GM21390 (cell line): ENCODE data around the gene MFSD6.
A peak's percentile ranks its signal among the peaks of the same experiment; 100 is the strongest.
"Not testable (repeated sequence)": the region's sequence is repeated elsewhere in the genome, so short reads cannot be mapped to it uniquely, and the experiment has no call there.

Source experiments
- ATAC-seq: cut with Tn5 transposase; IDR thresholded peaks from one replicate; pipeline ENCODE4 v1.9.1; 2021; ENCODE audit not compliant: unreplicated experiment

Gene MFSD6

DNA sequence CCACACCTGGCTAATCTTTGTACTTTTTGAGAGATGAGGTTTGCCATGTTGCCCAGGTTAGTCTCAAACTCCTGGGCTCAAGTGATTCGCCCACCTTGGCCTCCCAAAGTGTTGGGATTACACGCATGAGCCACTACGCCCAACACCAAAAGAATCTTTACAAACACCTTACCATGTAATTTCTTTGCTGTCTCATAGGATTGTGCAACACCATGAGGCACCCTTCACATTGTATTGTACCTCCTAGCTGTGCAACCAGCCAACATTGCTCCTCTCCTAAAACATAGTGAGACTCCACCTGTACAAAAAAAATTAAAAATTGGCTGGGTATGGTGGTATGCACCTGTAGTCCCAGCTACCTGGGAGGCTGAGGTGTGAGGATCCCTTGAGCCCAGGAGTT, 3.1 kb upstream of the MFSD6 start:
- ATAC-seq, result no peak

DNA sequence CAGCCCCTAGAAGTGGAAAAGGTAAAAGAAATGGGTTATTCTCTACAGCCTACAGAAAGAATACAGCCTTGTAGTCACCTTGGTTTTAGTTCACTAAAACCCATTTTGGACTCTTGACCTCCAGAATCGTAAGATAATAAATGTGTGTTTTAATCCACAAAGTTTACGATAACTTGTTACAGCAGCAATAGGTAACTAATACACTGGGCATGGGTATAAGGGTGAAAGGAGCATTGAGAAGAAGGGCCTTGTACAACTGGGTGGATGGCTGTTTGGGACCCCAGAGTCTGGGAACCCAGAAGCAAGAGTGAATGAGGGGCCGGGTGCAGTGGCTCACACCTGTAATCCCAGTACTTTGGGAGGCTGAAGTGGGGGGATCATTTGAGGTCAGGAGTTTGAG, 2.2 kb upstream of the MFSD6 start:
- no peak for ATAC-seq

DNA sequence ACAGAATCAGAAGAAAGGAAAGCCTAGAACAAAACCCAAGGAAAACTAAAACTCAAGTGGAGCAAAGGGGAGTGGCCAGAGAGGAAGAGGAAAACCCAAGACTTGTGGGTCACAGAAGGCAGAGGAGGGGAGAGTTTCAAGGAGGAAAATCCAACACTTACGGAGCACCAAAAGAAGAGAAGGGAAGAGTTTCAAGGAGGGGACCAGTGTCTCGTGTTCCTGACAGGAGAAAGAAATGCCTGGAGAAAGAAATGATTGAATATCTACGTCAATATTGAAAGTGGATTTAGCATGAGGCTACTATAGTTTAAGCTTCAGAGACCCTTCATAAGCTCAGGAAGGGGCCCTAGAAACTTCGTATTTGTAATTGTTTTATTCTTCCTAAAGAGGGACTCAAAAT, 1.4 kb upstream of the MFSD6 start:
- no peak for ATAC-seq

DNA sequence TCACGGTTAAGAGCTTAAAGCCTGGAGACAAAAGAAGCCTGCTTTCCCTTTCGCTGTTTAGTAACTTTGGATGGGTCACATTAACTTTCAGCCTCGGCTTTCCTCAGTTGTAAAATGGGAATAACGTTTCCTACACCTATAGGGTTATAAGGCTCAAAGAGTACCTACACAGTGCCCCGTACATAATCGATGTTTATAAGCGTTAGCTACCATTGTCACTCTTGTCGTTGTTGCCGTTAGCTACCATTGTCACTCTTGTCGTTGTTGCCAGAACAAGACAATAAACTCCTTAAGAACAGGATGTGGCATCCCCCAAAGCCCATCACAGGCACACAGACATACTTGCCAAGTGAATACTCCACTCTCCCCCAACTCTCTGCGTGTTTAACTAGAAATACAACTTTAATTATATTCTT, 901 bp upstream of the MFSD6 start:
- ATAC-seq, result no peak

DNA sequence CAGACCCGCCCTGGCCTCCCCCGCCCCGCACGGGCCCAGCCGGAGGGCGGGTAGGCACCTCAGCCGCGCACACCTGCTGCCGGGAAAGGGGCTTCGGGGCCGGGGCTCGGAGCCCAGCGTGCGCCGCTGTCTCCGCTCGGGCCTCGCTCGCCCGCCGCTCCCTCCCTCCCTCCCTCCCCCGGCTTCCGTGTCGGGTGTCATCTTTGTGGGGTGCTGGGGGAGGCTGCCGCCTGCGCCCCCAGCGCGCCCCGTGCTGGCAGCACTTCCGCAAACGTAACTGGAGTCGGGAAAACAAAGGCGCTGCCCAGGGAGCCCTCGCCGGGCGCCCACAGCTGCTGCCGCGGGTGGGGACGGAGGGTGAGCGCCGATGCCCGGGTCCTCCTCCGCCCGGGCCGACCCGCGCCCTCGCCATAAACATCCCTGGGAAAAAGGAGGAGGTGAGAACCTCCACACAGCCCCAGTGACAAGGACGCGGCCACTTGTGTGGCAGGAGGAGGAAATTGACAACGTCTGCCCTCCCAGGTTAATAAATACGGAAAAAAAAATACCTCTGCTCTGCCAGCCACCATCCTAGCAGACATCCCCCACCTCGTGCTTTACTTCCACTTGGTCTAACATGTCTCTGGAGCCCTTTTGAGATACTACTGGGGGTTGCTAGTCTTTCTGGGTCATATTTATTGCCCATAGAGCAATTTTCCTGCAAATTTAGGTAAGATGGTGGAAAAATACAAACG, 550 bp downstream of the MFSD6 start:
- ATAC-seq, result peak; percentile 64

DNA sequence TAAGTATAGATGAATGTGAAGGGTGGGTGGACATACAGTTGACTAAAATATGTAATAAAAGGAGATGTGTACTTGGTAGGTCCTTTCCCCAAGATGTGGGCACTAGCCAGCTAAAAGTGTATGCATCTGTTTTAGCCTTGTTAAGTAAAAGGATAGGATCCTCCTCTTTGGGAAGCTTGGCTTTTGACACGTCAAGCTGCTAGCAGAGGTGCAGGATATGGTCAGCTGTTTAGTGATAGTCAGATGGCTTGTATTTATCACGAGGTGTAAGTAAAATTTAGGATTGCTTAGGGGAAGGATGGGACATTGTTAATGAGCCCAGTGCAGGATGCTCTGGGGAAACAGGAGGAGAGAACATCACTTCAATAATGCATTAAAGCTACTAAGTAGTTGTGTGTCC, 1.5 kb downstream of the MFSD6 start:
- no peak for ATAC-seq

DNA sequence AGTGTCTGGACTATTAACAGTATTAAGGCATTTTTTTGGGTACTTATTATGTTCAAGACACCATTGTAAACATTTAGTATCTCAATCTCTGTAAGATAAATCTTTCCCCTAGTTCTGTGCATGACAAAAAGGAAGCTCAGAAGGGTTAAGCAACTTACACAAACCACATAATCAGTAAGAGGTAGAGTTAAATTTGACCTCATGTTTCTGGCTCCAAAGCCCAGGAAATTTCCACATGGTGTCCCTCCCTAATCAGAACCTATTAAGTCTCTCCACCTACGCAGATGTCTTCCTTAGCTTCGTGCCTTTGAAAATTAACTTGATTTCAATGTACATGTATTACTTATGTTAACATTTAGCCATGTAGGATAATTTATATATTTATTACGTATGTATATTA, 2.0 kb downstream of the MFSD6 start:
- no peak for ATAC-seq

DNA sequence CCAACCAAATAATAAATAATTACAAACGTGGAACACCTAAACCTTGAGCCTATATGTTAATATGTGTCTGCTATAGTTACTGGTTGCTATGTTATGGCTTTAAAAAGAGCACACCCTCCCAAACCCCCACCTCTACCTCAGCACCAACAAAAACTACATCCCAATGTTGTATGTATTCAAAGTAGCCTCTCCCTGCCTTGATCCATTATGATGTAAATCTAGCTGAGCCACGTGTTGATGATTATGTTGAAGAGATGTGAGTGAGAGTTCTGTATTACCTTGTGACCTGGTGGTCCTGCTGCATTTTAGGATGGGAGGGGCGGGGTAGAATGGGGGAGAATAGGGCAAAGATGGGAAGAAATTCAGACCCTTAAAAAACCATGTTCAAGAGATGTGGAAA, 4.8 kb downstream of the MFSD6 start:
- no peak for ATAC-seq

DNA sequence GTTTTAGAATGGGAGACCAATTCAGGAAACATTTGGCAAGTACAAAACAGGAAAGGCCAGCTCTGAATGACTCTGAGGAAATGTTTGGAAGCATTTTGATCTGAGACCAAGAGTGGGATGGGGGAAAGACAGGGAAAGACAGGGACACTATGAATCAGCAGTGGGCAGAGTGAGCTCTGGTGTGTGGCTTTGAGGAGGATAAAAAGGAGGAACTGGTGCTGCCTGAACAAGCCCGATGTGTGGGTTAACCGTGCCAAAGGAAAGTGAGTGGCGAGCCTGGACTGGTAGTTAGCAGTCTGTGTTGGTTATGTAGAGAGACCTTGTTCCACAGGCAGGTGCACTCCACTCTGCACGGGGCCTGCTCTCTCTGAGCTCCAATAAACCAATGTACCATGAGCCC, 5.3 kb downstream of the MFSD6 start:
- no peak for ATAC-seq

DNA sequence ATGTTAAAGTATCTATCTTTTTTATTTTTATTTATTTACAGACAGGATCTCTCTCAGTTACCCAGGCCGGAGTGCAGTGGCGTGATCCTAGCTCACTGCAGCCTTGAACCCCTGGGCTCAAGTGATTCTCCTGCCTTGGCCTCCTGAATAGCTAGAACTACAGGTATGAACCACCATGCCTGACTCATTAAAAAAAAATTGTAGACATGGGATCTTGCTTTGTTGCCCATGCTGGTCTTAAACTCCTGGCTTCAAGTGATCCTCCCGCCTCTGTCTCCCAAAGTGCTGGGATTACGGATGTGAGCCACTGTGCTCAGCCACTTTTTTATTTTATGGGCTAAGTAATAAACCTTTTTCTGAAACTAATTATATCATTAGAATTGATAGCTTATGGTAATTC, 7.1 kb downstream of the MFSD6 start:
- ATAC-seq, result no peak

DNA sequence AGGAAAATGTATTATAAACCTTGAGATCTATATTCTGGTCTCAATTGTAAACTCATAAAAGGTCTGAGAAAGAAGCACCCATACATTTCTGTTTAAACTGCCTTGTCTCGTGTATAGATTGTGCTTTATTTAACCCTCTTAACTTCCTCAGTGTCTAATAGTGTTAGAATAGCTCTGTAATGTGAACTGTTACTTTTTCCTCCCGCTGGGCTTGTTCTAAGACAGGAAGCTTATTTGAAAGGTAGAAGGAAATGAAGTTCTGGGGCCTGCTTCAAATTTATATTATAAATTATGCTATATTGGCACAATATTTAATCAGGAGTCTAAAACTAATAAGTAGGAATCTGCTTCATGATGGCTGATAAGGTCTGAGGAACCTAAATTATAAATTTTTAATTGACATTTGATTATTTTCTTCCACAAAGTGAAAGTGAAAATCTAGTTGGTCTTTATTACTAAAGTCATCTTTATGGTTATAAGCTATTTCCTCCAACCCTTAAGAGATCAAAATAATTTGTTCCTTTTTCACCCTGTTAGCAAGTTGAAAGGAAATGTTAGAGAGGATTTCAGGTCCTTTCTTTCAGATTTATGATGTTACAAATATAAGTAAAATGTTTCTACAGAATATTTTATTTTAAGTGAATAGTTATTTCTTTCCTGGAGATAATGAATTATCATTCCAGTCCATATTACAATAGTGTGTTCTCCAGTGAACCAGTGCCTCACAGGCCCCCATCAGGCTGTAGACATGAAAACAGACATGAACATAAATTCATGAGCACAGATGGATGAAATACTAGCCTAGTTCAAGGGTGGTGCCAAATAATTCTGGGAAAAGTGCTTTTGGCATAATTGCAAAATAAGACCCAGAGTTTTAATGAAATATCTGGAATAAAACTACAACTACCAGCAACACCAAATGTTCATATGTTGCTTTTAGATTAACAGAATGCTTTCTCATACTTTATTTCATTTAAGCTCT, 7.9 kb downstream of the MFSD6 start:
- ATAC-seq, result no peak

DNA sequence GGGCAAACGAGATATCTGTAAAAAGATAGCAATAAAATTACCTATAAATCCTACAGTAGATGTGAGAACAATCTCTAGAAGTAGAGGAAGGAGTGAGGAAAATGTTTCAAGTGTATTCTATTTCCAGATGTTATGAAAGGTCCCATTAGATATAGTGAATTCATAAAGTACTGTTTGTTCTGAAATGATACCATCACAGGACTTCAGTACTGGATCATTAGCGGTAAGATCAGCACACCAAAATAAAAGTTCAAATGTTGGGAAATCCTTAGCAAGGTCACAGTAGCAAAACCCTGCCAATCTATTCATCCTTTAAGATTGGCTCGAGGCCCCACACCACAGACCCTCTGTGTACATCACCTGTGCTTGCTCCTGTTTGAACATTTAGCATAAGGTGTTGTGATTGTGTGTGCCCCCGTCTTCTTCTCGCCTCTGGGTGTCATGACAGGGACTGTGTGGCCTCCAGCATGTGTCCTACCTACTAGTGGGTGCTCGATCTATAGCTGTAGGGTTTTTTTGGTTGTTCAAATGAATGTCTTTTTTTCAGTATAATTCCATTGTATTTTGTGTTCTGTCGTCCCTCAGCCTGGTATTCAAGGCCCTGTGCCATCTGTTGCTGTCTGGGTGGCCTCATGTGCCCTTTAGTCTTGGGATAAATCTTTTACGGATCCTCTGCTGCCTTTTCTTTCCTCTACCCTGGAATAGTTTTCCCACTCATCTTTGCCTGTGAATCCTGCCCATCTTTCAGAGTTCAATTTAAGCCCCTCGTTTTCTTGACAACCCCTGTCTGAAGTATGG, 9.1 kb downstream of the MFSD6 start:
- no peak for ATAC-seq

DNA sequence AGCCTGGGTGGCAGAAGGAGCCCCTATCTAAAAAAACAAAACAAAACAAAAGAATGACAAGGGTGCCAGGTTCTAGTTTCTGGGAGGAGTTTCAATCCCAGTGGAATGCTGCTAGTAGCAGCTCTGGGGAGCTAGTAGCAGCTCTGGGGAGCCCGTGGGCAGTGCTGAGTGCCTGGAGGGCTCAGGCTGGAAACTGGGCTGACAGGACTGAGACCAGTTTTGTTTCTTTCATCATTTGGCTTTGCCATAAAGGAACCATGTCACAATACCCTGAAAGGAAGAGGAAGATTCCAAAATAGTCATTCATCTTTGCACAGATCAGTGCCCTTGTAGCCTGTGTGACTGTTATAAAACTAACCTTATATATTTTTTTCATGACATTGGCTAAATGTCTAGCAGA, 10.6 kb downstream of the MFSD6 start:
- ATAC-seq, result no peak

DNA sequence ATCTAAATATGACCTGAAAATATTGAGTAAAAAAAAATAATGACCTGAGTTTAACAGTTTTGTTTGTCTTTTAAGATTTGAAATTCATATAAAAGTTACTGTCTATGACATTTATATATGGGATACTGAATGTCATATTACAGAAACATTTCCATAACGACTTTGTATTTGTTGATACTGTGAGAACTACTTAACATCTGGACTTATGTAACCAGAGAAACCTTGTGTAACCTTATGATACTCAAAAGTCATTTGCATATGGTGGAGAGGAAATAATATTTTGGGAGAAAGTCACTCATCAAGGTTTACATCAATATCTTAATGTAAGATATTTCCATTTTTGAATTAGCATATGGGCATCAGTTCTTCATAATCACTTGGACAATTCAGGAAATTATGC, 12.6 kb downstream of the MFSD6 start:
- ATAC-seq, result no peak

DNA sequence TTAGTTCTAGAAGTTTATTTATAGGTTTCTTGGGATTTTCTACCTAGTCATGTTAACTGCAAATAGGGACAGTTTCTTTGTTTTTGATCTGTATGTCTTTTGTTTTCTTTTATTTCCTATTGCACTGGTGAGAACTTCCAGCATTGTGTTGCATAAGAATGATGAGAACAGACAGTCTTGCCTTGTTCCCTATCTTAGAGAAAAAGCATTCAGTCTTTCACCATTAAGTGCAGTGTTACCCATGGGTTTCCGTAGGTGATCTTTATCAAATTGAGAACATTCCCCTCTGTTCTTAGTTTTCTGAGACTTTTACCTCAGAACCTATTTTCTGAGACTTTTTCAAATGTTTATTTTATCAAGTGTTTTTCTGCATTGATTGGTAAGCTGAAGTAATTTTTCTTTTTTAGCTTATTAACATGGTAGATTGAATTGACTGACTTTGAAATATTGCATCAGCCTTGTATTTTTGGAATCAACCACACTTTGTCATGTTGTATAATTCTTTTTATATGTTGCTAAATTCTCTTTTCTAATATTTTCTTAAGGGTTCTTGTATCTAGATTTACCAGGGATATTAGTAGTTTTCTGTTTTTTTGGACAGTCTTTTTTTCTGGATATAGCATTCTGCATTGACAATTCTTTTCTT, 17.2 kb downstream of the MFSD6 start:
- no peak for ATAC-seq

DNA sequence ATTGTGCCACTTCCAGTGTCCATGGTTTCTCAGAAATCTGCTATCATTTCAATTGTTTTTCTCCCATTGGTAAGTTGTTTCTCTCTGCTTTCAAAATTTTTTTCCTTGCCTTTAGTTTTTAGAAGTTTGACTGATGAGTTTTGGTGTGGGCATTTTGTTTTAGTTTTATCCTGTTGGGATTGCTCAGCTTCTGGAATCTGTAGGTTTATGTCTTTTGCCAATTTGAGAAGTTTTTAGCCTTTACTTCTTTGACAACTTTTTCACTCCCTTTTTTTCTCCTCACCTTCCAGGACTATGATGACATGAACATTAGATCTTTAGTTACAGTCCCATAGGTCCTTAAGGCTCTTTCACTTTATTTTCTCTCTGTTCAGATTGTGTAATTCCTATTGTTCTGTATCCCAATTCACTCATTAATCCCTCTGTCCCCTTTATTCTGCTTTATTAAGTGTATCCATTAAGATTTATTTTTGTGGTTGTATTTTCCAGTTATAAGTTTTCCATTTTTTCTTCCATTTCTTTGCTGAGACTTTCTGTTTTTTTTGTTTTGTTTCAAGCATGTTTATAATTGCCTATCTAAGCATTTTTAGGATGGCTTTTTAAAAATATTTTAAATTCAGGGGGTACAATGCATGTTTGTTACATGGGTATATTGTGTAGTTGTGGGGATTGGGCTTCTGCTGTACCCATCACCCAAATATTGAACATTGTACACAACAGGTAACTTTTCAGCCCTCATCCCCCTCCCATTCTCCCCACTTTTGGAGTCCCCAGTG, 17.9 kb downstream of the MFSD6 start:
- no peak for ATAC-seq

DNA sequence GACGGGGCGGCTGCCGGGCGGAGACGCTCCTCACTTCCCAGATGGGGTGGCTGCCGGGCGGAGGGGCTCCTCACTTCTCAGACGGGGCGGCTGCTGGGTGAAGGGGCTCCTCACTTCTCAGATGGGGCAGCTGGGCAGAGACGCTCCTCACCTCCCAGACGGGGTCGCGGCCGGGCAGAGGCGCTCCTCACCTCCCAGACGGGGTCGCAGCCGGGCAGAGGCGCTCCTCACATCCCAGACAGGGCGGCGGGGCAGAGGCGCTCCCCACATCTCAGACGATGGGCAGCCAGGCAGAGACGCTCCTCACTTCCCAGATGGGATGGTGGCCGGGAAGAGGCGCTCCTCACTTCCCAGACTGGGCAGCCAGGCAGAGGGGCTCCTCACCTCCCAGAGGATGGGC, 22.7 kb downstream of the MFSD6 start:
- not testable (repeated sequence) for ATAC-seq

DNA sequence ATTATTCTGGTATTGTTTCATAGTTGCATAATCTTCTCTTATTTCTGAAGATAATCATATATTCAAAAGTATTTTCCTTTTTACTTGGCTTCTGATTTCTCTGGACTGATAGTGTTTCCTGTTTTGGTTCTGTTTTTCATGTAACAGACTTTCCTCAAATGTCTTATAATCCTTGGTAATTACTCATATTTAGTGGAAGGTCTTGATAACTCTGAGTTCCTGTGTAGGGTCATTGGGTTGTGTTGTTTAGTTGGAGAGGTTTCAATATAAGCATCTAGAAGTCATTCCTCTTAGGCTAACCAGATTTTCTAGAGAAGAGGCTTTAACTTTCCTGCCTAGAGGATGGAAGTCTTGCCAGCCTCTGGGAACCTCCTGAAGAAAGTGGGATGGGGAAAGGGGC, 23.8 kb downstream of the MFSD6 start:
- ATAC-seq, result no peak

DNA sequence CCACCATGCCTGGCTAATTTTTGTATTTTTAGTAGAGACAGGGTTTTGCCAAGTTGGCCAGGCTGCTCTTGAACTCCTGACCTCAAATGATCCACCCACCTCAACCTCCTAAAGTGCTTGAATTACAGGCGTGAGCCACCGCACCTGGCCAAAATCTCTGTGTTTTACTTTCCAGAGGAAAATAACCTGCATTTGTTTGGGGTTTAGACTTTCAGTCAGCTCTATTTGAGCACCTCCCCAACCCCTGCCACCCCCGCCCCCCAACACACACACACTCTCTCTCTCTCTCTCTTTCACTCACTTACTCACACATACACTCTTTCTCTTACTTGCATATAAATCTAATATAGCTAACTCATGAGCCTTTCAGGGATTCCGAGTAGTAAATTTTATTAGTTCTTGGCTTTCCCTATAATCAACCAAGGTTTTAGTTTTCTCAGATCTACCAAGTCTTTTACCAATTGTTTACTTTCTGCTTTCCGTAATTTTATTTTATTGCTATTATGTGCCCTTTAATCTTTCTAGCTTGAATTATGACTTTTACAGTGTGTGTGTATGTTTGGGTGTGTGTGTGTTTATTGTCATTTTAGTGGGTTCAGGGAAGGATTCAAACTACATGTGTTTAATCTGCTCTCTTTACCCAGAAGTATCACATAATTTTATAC, 24.5 kb downstream of the MFSD6 start:
- no peak for ATAC-seq
